GM12878 (cell line): Measurements from ENCODE around the gene STARD10. TPM values are rescaled to one million over a fixed set of nuclear protein-coding genes. Genes with fewer than 3 reads are reported as not detected.

ENCODE experiments used
- CBX5 ChIP-seq: sonication (generic); IDR thresholded peaks from 2 replicates; pipeline ENCODE4 v1.6.1; 2016; ENCODE audit warnings: low read depth, moderate library complexity, mild to moderate bottlenecking, inconsistent platforms
- CTCF ChIP-seq, 3 experiments: IDR thresholded peaks in 2 of 3; conservative IDR thresholded peaks in 1 of 3; 2 replicates each; pipeline ENCODE4 v1.5.1; 2011; ENCODE audit warnings: low read depth in 3 of 3, low read length in 3 of 3, mild to moderate bottlenecking in 3 of 3, control low read depth in 2 of 3, moderate library complexity in 2 of 3, inconsistent platforms in 1 of 3, mixed read lengths in 1 of 3; ENCODE audit not compliant: control insufficient read depth in 2 of 3, insufficient read depth in 1 of 3; ENCODE audit errors: extremely low read depth in 1 of 3
- EED ChIP-seq: sonication (generic); IDR thresholded peaks from 2 replicates; pipeline ENCODE4 v1.6.1; 2016; ENCODE audit warnings: antibody characterized with exemption, low read depth
- EGR1 ChIP-seq, 2 experiments: IDR thresholded peaks; 1 replicate in 1 of 2; 2 replicates in 1 of 2; pipeline ENCODE4 v1.6.1; 2011 to 2012; ENCODE audit warnings: low read depth in 2 of 2, low read length in 2 of 2, borderline replicate concordance in 1 of 2, mild to moderate bottlenecking in 1 of 2, moderate library complexity in 1 of 2
- EP300 ChIP-seq, 2 experiments: fragments of 150-350 bp in 1 of 2; IDR thresholded peaks; 2 replicates each; pipeline ENCODE4 v1.6.1; 2011 to 2012; ENCODE audit warnings: low read depth in 2 of 2, low read length in 2 of 2, borderline replicate concordance in 1 of 2, improper control_type of control experiment in 1 of 2, inconsistent platforms in 1 of 2; ENCODE audit not compliant: control insufficient read depth in 1 of 2
- ETV6 ChIP-seq, 2 experiments: fragments of 450-650 bp in 1 of 2; IDR thresholded peaks in 1 of 2; conservative IDR thresholded peaks in 1 of 2; 2 replicates each; pipeline ENCODE4 v1.6.1; 2014; ENCODE audit warnings: antibody characterized with exemption in 1 of 2, borderline replicate concordance in 1 of 2, low read depth in 1 of 2, mild to moderate bottlenecking in 1 of 2, moderate library complexity in 1 of 2
- IKZF1 ChIP-seq: fragments of 450-650 bp; conservative IDR thresholded peaks from 2 replicates; pipeline ENCODE4 v1.6.1; 2017; ENCODE audit warnings: antibody characterized with exemption, mild to moderate bottlenecking
- JUNB ChIP-seq: IDR thresholded peaks from 2 replicates; pipeline ENCODE4 v1.6.1; 2016; ENCODE audit warnings: antibody characterized with exemption, mild to moderate bottlenecking
- KDM1A ChIP-seq: fragments of 200-600 bp; sonication (generic); IDR thresholded peaks from 2 replicates; pipeline ENCODE4 v1.6.1; 2016; ENCODE audit warnings: borderline replicate concordance
- MEF2B ChIP-seq: fragments of 450-650 bp; IDR thresholded peaks from 2 replicates; pipeline ENCODE4 v1.6.1; 2018; ENCODE audit warnings: mild to moderate bottlenecking, moderate library complexity; ENCODE audit not compliant: partially characterized antibody, poor library complexity, severe bottlenecking
- MYC ChIP-seq: IDR thresholded peaks from 2 replicates; pipeline ENCODE4 v1.6.1; 2011; ENCODE audit warnings: mild to moderate bottlenecking, low read length, moderate library complexity, inconsistent platforms; ENCODE audit not compliant: insufficient read depth, insufficient replicate concordance, insufficient read length, severe bottlenecking
- NRF1 ChIP-seq: conservative IDR thresholded peaks from 2 replicates; pipeline ENCODE4 v1.6.1; 2011; ENCODE audit warnings: mild to moderate bottlenecking, low read depth, low read length, improper control_type of control experiment
- PAX5 ChIP-seq: IDR thresholded peaks from 2 replicates; pipeline ENCODE4 v1.6.1; 2011; ENCODE audit warnings: low read depth, low read length, borderline replicate concordance
- RB1 ChIP-seq: fragments of 450-650 bp; formaldehyde crosslinking; IDR thresholded peaks from 2 replicates; pipeline ENCODE4 v1.6.1; 2017; ENCODE audit warnings: mild to moderate bottlenecking, borderline replicate concordance
- SIX5 ChIP-seq: IDR thresholded peaks from 2 replicates; pipeline ENCODE4 v1.6.1; 2011; ENCODE audit warnings: mild to moderate bottlenecking, low read depth, low read length, moderate library complexity; ENCODE audit not compliant: severe bottlenecking
- SREBF2 ChIP-seq: IDR thresholded peaks from 2 replicates; pipeline ENCODE4 v1.6.1; 2012; ENCODE audit warnings: mild to moderate bottlenecking, low read length
- polyA plus RNA-seq, 11 experiments: library from polyadenylated mRNA; depleted of rRNA in 4 of 11; unstranded in 6 of 11; stranded (reverse) in 5 of 11; fragments of >200 nt; fragmentation: Nextera tagmentation in 4 of 11; fragmentation: Illumina TruSeq in 1 of 11; extraction: Ambion mirVana in 4 of 11; extraction: Trizol in 1 of 11; gene quantifications; 1 replicate in 1 of 11; 2 replicates in 10 of 11; pipeline versions ENCODE4 v1.2.1 to v1.2.3, GENCODE V29; 2011 to 2016; ENCODE audit warnings: inconsistent platforms in 2 of 11, missing spikeins in 2 of 11, low read depth in 1 of 11
- total RNA-seq, 4 experiments: library from RNA; depleted of rRNA in 3 of 4; stranded (reverse); fragments of >200 nt in 3 of 4; fragmentation: Illumina TruSeq in 1 of 4; extraction: Trizol in 1 of 4; gene quantifications; 2 replicates each; pipeline versions ENCODE4 v1.2.1 to v1.2.3, GENCODE V29; 2013 to 2021
- TF ChIP-seq, protein P1 (sequence below): fragments of 450-650 bp; formaldehyde crosslinking; IDR thresholded peaks from 2 replicates; pipeline ENCODE4 v1.5.0; 2022; ENCODE audit warnings: mild to moderate bottlenecking, missing genetic modification characterization
- TF ChIP-seq, protein P2 (sequence below): fragments of 450-650 bp; IDR thresholded peaks from 2 replicates; pipeline ENCODE4 v1.6.1; 2016; ENCODE audit warnings: mild to moderate bottlenecking
- TF ChIP-seq, protein P3 (sequence below): IDR thresholded peaks from 2 replicates; pipeline ENCODE4 v1.6.1; 2011; ENCODE audit warnings: borderline replicate concordance, low read depth, mild to moderate bottlenecking, moderate library complexity, low read length; ENCODE audit not compliant: insufficient read depth, poor library complexity, severe bottlenecking

STARD10 gene
- total and polyA plus RNA-seq, 10 of the 15 experiments (the other 5 are each of a cell fraction or from before 2014, with no cell fraction given): 0.15 to 43.2 (median 23.1) TPM

DNA sequence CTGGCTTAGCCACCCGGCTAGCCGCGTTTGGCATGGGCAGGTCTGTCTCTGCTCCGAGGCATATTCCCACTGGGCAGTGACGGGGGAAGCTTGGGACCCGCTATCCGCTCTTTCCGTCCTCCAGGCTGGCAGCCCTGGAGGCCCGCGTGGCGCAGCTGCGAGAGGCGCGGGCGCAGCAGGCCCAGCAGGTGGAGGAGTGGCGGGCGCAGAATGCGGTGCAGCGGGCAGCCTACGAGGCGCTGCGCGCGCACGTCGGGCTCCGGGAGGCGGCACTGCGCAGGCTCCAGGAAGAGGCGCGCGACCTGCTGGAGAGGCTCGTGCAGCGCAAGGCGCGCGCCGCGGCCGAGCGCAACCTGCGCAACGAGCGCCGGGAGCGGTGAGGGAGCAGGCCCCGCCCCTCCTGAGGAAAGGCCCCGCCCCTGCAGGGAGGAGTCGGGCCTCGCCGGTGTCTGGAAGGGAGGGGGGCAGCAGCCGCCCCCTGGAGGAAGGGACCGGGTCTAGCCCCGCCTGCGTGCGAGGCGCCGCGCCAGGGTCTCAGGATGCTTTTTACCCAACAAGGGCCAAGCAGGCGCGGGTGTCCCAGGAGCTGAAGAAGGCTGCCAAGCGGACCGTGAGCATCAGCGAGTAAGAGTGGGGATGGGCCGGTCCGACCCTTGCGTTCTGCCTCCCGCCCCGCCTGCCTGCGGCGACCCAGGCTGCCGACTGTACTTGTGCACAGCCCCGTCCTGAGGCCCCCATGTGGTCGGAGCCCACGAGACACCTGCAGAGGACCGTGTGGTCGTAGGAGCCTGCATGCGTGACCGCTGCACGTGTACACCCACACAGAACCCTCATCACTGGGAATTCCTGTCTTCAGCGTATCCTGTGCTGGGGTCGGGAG lies 28.3 kb upstream of the STARD10 start (continued):
- TF ChIP-seq JUNB: no peak
- TF ChIP-seq, protein P1, sequence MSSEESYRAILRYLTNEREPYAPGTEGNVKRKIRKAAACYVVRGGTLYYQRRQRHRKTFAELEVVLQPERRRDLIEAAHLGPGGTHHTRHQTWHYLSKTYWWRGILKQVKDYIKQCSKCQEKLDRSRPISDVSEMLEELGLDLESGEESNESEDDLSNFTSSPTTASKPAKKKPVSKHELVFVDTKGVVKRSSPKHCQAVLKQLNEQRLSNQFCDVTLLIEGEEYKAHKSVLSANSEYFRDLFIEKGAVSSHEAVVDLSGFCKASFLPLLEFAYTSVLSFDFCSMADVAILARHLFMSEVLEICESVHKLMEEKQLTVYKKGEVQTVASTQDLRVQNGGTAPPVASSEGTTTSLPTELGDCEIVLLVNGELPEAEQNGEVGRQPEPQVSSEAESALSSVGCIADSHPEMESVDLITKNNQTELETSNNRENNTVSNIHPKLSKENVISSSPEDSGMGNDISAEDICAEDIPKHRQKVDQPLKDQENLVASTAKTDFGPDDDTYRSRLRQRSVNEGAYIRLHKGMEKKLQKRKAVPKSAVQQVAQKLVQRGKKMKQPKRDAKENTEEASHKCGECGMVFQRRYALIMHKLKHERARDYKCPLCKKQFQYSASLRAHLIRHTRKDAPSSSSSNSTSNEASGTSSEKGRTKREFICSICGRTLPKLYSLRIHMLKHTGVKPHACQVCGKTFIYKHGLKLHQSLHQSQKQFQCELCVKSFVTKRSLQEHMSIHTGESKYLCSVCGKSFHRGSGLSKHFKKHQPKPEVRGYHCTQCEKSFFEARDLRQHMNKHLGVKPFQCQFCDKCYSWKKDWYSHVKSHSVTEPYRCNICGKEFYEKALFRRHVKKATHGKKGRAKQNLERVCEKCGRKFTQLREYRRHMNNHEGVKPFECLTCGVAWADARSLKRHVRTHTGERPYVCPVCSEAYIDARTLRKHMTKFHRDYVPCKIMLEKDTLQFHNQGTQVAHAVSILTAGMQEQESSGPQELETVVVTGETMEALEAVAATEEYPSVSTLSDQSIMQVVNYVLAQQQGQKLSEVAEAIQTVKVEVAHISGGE (CRISPR knock-in tag): no peak
- peak; percentile 27 for TF ChIP-seq MEF2B
- TF ChIP-seq MYC: no peak
- peak; percentile 99 for TF ChIP-seq PAX5
- TF ChIP-seq SREBF2: peak; percentile 50; the same call in 1 of the 2 replicates
- peak; percentile 41 for TF ChIP-seq SIX5
- 0 out of 6 replicates have a peak, but pooled peaks of 2 of the 3 experiments have one; percentile 9 to 10 for TF ChIP-seq CTCF (IDR thresholded peaks at IDR 0.05 in 2 of 3, conservative IDR thresholded peaks at IDR 0.05 in 1 of 3; ENCODE audit: control insufficient read depth in 2 of 3, extremely low read depth in 1 of 3, insufficient read depth in 1 of 3, low read depth in 3 of 3, low read length in 3 of 3)
- TF ChIP-seq, protein P2, sequence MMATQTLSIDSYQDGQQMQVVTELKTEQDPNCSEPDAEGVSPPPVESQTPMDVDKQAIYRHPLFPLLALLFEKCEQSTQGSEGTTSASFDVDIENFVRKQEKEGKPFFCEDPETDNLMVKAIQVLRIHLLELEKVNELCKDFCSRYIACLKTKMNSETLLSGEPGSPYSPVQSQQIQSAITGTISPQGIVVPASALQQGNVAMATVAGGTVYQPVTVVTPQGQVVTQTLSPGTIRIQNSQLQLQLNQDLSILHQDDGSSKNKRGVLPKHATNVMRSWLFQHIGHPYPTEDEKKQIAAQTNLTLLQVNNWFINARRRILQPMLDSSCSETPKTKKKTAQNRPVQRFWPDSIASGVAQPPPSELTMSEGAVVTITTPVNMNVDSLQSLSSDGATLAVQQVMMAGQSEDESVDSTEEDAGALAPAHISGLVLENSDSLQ: 0 out of 2 replicates have a peak, but pooled peaks have one; percentile 14
- TF ChIP-seq EGR1 (IDR thresholded peaks at IDR 0.05; ENCODE audit: borderline replicate concordance in 1 of 2, low read depth in 2 of 2, low read length in 2 of 2): peak; percentile 78 to 83
- no peak for TF ChIP-seq EP300 (IDR thresholded peaks at IDR 0.05; ENCODE audit: borderline replicate concordance in 1 of 2, control insufficient read depth in 1 of 2, low read depth in 2 of 2, low read length in 2 of 2)
- TF ChIP-seq CBX5: no peak
- peak; percentile 80 for TF ChIP-seq IKZF1
- TF ChIP-seq EED: peak; percentile 83
- peak; percentile 73 for TF ChIP-seq NRF1
- 0 out of 2 replicates have a peak, but pooled peaks have one; percentile 18 for TF ChIP-seq RB1
- no peak for TF ChIP-seq KDM1A
- TF ChIP-seq ETV6 (conservative IDR thresholded peaks at IDR 0.05 in 1 of 2, IDR thresholded peaks at IDR 0.05 in 1 of 2; ENCODE audit: borderline replicate concordance in 1 of 2, low read depth in 1 of 2): 0 out of 4 replicates have a peak, but pooled peaks of 1 of the 2 experiments have one; percentile 39
- TF ChIP-seq, protein P3, sequence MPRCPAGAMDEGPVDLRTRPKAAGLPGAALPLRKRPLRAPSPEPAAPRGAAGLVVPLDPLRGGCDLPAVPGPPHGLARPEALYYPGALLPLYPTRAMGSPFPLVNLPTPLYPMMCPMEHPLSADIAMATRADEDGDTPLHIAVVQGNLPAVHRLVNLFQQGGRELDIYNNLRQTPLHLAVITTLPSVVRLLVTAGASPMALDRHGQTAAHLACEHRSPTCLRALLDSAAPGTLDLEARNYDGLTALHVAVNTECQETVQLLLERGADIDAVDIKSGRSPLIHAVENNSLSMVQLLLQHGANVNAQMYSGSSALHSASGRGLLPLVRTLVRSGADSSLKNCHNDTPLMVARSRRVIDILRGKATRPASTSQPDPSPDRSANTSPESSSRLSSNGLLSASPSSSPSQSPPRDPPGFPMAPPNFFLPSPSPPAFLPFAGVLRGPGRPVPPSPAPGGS: peak; percentile 86
